PC-3 (cell line): ENCODE data around the gene CSF1R. TPM values are rescaled to one million over a fixed set of nuclear protein-coding genes. Genes with fewer than 3 reads are reported as not detected.
"Not testable (repeated sequence)": the region's sequence is repeated elsewhere in the genome, so short reads cannot be mapped to it uniquely, and the experiment has no call there.

Experiments used
- ATAC-seq: fragments of 200-7000 bp; cut with Tn5 transposase; 2 replicates; pipeline ENCODE4 v1.9.1; 2020; ENCODE audit warnings: mild to moderate bottlenecking, moderate library complexity
- BruUV-seq: library from RNA; stranded (reverse); fragments of 400-500 nt; replicated peaks from 2 replicates; lab custom pipeline; 2021; lab: Mats Ljungman, UMichigan
- CTCF ChIA-PET: fragments of 300-600 bp; sonication (Branson Sonifier 250); formaldehyde crosslinking; loops from one replicate; lab custom pipeline; 2022; ENCODE audit warnings: antibody characterized with exemption; lab: Charles Lee
- POLR2A ChIA-PET: fragments of 300-600 bp; sonication (Branson Sonifier 250); formaldehyde crosslinking; loops from one replicate; lab custom pipeline; 2022; ENCODE audit warnings: antibody characterized with exemption; ENCODE audit not compliant: unreplicated experiment; lab: Charles Lee
- DNase-seq: peaks from one replicate; pipeline ENCODE4 v3.0.0-alpha.2; 2015
- H2AFZ ChIP-seq: fragments of 300-600 bp; sonication (generic); 2 replicates; pipeline ENCODE4 v1.6.0; 2016; ENCODE audit warnings: antibody characterized with exemption, low read length
- H3F3A ChIP-seq: fragments of 300-600 bp; sonication (generic); one replicate; pipeline ENCODE4 v1.6.0; 2017; ENCODE audit warnings: antibody characterized with exemption, low read length, control low read depth, mild to moderate bottlenecking; ENCODE audit not compliant: unreplicated experiment
- H3K27ac ChIP-seq: fragments of 300-600 bp; sonication (generic); 2 replicates; pipeline ENCODE4 v1.5.1; 2016; ENCODE audit warnings: mild to moderate bottlenecking, low read length
- H3K27me3 ChIP-seq: fragments of 300-600 bp; sonication (generic); 2 replicates; pipeline ENCODE4 v1.6.1; 2016; ENCODE audit warnings: low read length, mixed read lengths
- H3K36me3 ChIP-seq: fragments of 300-600 bp; sonication (generic); 2 replicates; pipeline ENCODE4 v1.6.1; 2016; ENCODE audit warnings: low read depth, mixed run types, low read length, mixed read lengths
- H3K4me1 ChIP-seq: fragments of 300-600 bp; sonication (generic); 2 replicates; pipeline ENCODE4 v1.5.1; 2016; ENCODE audit warnings: low read length; ENCODE audit not compliant: insufficient read depth
- H3K4me2 ChIP-seq: fragments of 300-600 bp; sonication (generic); 2 replicates; pipeline ENCODE4 v1.6.0; 2016; ENCODE audit warnings: low read length
- H3K4me3 ChIP-seq: fragments of 300-600 bp; sonication (generic); 2 replicates; pipeline ENCODE4 v1.5.1; 2016; ENCODE audit warnings: mild to moderate bottlenecking, low read length, mixed read lengths
- H3K79me2 ChIP-seq: fragments of 300-600 bp; sonication (generic); 2 replicates; pipeline ENCODE4 v1.6.1; 2017; ENCODE audit warnings: low read length, mixed read lengths
- H3K9ac ChIP-seq: fragments of 300-600 bp; sonication (generic); 2 replicates; pipeline ENCODE4 v1.6.0; 2016; ENCODE audit warnings: mild to moderate bottlenecking, low read length
- H3K9me2 ChIP-seq: fragments of 300-600 bp; sonication (generic); replicated peaks from 2 replicates; pipeline ENCODE4 v1.6.1; 2016; ENCODE audit warnings: mixed run types, low read length, mixed read lengths
- H3K9me3 ChIP-seq: fragments of 300-600 bp; sonication (generic); 2 replicates; pipeline ENCODE4 v1.6.1; 2016; ENCODE audit warnings: low read length, mixed read lengths
- H4K20me1 ChIP-seq: fragments of 300-600 bp; sonication (generic); 2 replicates; pipeline ENCODE4 v1.6.1; 2016; ENCODE audit warnings: low read length, mixed read lengths
- CTCF ChIP-seq: fragments of 300-600 bp; sonication (generic); conservative IDR thresholded peaks from 2 replicates; pipeline ENCODE4 v1.5.1; 2017; ENCODE audit warnings: antibody characterized with exemption, low read depth, mild to moderate bottlenecking, low read length
- EZH2 ChIP-seq: fragments of 300-600 bp; sonication (generic); IDR thresholded peaks from one replicate; pipeline ENCODE4 v1.6.1; 2017; ENCODE audit warnings: antibody characterized with exemption, mild to moderate bottlenecking, low read length; ENCODE audit not compliant: unreplicated experiment
- EZH2phosphoT487 ChIP-seq: fragments of 300-600 bp; sonication (generic); IDR thresholded peaks from 2 replicates; pipeline ENCODE4 v1.6.1; 2018; ENCODE audit warnings: mild to moderate bottlenecking, antibody characterized with exemption, low read length, borderline replicate concordance
- intact Hi-C: fragments of 100-400 bp; cut with micrococcal nuclease; formaldehyde crosslinking; loops from 2 replicates; pipeline ENCODE4 v1.9.0; 2023
- total RNA-seq: library from RNA; depleted of rRNA; stranded (reverse); fragments of >200 nt; gene quantifications from 2 replicates; pipeline ENCODE4 v1.2.3, GENCODE V29; 2014

Gene CSF1R
- total RNA-seq, 1 experiment from 2014 or later = not detected

GRCh38 chr5:150033334-150033733, 53.0 kb downstream of the CSF1R start:
- Histone ChIP-seq H3K4me3 (no peak overlapping the region), H3K27ac (no peak overlapping the region), H2AFZ (no peak overlapping the region), H3F3A (no peaks in the 10 kb centered on the region), H3K27me3 (no peaks in the 10 kb centered on the region), H3K9ac (no peak overlapping the region), H3K4me1 (peaks cover 14% of the 10 kb centered on the region), H4K20me1 (no peaks in the 10 kb centered on the region), H3K4me2 (no peak overlapping the region), H3K79me2 (no peaks in the 10 kb centered on the region), H3K36me3 (peaks cover 90% of the 10 kb centered on the region), H3K9me3 (no peaks in the 10 kb centered on the region), H3K9me2 (no peaks in the 10 kb centered on the region)
- ChIA-PET CTCF (no interaction called here), POLR2A (interaction anchor here (0.6 kb wide), 1 partner anchor 875 kb away, joined by 3 read pairs; no protein-coding TSS in a partner anchor)
- TF ChIP-seq EZH2phosphoT487 (no peak), EZH2 (no peak), CTCF (no peak)
- ATAC-seq (no peak), DNase-seq (no peak)
- intact Hi-C loops = no loop called here
- BruUV-seq = no TSS peak

GRCh38 chr5:150028047-150028446, 58.3 kb downstream of the CSF1R start:
- POLR2A ChIA-PET, H3F3A ChIP-seq, H3K9ac ChIP-seq, BruUV-seq, H3K27me3 ChIP-seq, H3K4me3 ChIP-seq, CTCF ChIA-PET, H3K27ac ChIP-seq, H3K9me2 ChIP-seq, H3K9me3 ChIP-seq, H2AFZ ChIP-seq, H3K4me1 ChIP-seq, DNase-seq, intact Hi-C loops, ATAC-seq, H4K20me1 ChIP-seq, H3K79me2 ChIP-seq, H3K4me2 ChIP-seq: not testable (repeated sequence)
- peaks cover 86% of the 10 kb centered on the region for H3K36me3 ChIP-seq

- intact Hi-C loops = no loop called here
- no TSS peak for BruUV-seq
- POLR2A ChIA-PET = interaction anchor here (0.6 kb wide), 1 partner anchor 679 kb away, joined by 7 read pairs; no protein-coding TSS in a partner anchor
Measured at GRCh38 chr5:150026682-150027172, 59.6 kb downstream of the CSF1R start.

More at GRCh38 chr5:150026682-150027172, 59.6 kb downstream of the CSF1R start:
- H3K4me2 ChIP-seq = no peak overlapping the region
- ATAC-seq (no peak), DNase-seq (no peak)
- H3K9me2 ChIP-seq = no peaks in the 10 kb centered on the region
- peaks cover 11% of the 10 kb centered on the region for H3K79me2 ChIP-seq
- no peaks in the 10 kb centered on the region for H3K9me3 ChIP-seq
- H3K9ac ChIP-seq = no peak overlapping the region
- H3K4me3 ChIP-seq = no peak overlapping the region
- peaks cover under 1% of the 10 kb centered on the region for H3F3A ChIP-seq
- CTCF ChIA-PET = no interaction called here
- H3K36me3 ChIP-seq = peaks cover 75% of the 10 kb centered on the region
- no peak overlapping the region for H2AFZ ChIP-seq
- H3K27me3 ChIP-seq = no peaks in the 10 kb centered on the region
- no peaks in the 10 kb centered on the region for H4K20me1 ChIP-seq
- H3K27ac ChIP-seq = no peak overlapping the region
- peaks cover 14% of the 10 kb centered on the region for H3K4me1 ChIP-seq
- no peak for TF ChIP-seq EZH2
- TF ChIP-seq EZH2phosphoT487 = no peak
- no peak for TF ChIP-seq CTCF
